ENCODE results near the gene ZNF638.

Gene ZNF638

GRCh38 chr2:71410696-71411095 is 79.1 kb downstream of the ZNF638 start:
- no peak for TF ChIP-seq CTCF (IDR thresholded peaks at IDR 0.05)

DNA sequence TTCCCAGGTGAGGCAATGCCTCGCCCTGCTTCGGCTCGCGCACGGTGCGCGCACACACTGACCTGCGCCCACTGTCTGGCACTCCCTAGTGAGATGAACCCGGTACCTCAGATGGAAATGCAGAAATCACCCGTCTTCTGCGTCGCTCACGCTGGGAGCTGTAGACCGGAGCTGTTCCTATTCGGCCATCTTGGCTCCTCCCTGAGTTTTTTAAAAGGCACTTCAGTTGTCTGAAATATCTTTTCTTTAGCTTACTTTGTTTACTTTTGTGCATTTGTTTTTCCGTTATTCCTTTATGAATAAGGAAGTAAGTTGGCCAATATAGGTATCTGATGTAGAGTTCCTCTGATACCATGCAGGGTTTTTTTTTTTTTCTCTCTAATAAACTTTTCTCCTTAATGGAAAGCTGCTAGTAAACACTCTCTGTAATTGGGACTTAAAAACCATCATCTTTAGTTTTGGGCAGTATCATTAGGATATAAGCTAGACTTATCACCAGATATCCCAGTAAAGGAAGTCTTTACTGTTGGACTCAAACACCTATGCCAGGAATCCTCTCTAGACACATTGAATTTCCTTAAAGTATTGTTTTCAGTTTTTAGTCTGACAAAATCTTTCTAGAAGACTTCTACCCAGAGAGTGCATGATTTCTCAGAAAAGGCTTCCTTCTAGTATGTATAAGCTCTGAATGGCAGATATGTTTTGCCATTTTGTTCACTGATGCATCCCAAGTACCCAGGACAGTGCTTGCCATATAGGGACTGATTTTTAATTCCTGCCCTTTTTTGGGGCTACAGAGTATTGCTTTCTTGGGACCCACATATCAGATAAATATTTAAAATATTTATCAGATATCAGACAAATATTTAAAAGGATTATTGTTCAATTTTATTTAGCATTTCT is 86.0 kb downstream of the ZNF638 start:
- no peak for TF ChIP-seq CTCF (IDR thresholded peaks at IDR 0.05)

- TF ChIP-seq CTCF (IDR thresholded peaks at IDR 0.05) = no peak
Observed at GRCh38 chr2:71419145-71419544, 87.6 kb downstream of the ZNF638 start.

DNA sequence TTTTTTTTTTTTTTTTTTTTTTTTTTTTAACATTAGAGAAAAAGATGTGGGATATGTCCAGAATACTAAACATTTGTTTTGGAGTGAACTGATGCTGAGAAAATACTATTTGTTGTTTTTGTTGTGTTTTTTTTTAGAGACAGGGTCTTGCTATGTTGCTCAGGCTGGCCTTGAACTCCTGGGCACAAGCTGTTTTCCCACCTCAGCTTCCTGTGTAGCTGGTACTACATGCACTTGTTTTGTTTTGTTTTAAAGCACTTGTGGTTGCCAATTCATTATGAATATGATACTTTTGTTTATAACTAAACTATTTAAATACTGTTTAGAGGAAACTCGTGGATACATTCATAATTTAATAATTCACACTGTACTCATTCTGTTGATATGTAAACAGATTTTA is 88.4 kb downstream of the ZNF638 start:
- TF ChIP-seq CTCF (IDR thresholded peaks at IDR 0.05) = no peak

DNA sequence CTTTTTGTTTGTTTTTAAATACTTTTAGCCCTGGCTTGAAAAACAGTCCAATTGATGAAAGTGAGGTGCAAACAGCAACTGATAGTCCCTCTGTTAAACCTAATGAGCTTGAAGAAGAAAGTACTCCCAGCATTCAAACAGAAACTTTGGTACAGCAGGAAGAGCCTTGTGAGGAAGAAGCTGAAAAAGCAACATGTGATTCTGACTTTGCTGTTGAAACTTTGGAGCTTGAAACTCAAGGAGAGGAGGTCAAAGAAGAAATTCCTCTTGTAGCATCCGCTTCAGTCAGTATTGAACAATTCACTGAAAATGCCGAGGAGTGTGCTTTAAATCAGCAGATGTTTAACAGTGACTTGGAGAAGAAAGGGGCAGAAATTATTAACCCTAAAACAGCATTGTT is 91.2 kb downstream of the ZNF638 start:
- TF ChIP-seq CTCF (IDR thresholded peaks at IDR 0.05) = no peak

DNA sequence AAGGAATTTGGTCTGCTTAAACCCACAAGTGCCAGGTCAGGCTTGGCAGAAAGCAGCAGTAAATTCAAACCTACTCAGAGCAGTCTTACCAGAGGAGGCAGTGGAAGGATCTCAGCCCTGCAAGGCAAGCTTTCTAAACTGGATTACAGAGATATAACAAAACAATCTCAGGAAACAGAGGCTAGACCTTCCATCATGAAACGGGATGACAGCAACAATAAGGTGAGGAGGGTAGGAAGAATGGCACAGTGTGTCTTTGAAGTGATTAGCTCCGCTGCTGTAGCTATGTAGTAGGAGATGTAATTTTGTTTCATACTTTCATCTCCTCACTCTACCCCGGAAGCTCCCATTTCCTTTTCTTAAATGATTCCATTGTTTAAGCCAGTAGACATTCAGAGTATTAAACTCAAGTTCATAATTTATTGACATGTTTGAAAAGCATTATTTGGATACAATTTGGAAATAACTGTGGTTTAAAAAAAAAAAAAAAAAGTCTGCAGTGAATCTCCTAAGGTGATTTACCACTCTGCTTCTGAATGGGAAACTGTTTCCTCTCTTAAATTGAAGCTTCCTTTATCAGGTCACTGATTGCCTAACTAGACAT is 92.3 kb downstream of the ZNF638 start:
- no peak for TF ChIP-seq CTCF (IDR thresholded peaks at IDR 0.05)

GRCh38 chr2:71426721-71427120 is 95.1 kb downstream of the ZNF638 start:
- TF ChIP-seq CTCF (IDR thresholded peaks at IDR 0.05) = no peak
